ENCODE measurements around the gene ZC3H12D.
A peak's percentile ranks its signal among the peaks of the same experiment; 100 is the strongest.
"Not testable (repeated sequence)": the region's sequence is repeated elsewhere in the genome, so short reads cannot be mapped to it uniquely, and the experiment has no call there.

ZC3H12D gene

GRCh38 chr6:149484733-149485700, at the start of gene ZC3H12D:
Gene ZC3H12D, minus strand, starts transcription at chr6:149485014. Its CDS starts 10,471 bp downstream, at chr6:149474543.
- peak; percentile 90 for DNase-seq

GRCh38 chr6:149529650-149530049, 44.8 kb upstream of the ZC3H12D start:
- DNase-seq = no peak

- DNase-seq = no peak
These were observed 30.7 kb upstream of the ZC3H12D start for GRCh38 chr6:149515494-149515893.

- DNase-seq = no peak
These were observed 29.1 kb upstream of the ZC3H12D start for GRCh38 chr6:149513915-149514314.

GRCh38 chr6:149510793-149511512, 26.1 kb upstream of the ZC3H12D start:
- DNase-seq = no peak

- peak; percentile 84 for DNase-seq
These were observed 23.7 kb upstream of the ZC3H12D start for GRCh38 chr6:149508485-149508884.

- no peak for DNase-seq
These were observed 19.1 kb upstream of the ZC3H12D start for GRCh38 chr6:149503872-149504271.

- DNase-seq = no peak
These were observed 18.5 kb upstream of the ZC3H12D start for GRCh38 chr6:149503276-149503675.

- DNase-seq = no peak
These were observed 17.0 kb upstream of the ZC3H12D start for GRCh38 chr6:149501768-149502167.

- no peak for DNase-seq
These were observed 16.4 kb upstream of the ZC3H12D start for GRCh38 chr6:149501201-149501600.

- no peak for DNase-seq
These were observed 15.3 kb upstream of the ZC3H12D start for GRCh38 chr6:149500096-149500495.

- no peak for DNase-seq
These were observed 14.3 kb upstream of the ZC3H12D start for GRCh38 chr6:149499066-149499465.

GRCh38 chr6:149497365-149497764, 12.6 kb upstream of the ZC3H12D start:
- DNase-seq = no peak

- DNase-seq = not testable (repeated sequence)
These were observed 11.8 kb upstream of the ZC3H12D start for GRCh38 chr6:149496597-149496996.

- DNase-seq = peak; percentile 64
These were observed 10.7 kb upstream of the ZC3H12D start for GRCh38 chr6:149495349-149496016.

- DNase-seq = peak; percentile 89
These were observed 10.0 kb upstream of the ZC3H12D start for GRCh38 chr6:149494810-149495209.

GRCh38 chr6:149493761-149494320, 9.0 kb upstream of the ZC3H12D start:
- no peak for DNase-seq

- no peak for DNase-seq
These were observed 8.1 kb upstream of the ZC3H12D start for GRCh38 chr6:149492798-149493343.

- no peak for DNase-seq
These were observed 5.2 kb upstream of the ZC3H12D start for GRCh38 chr6:149489967-149490366.

GRCh38 chr6:149488815-149489214, 4.0 kb upstream of the ZC3H12D start:
- DNase-seq = no peak

- DNase-seq = no peak
These were observed 2.5 kb upstream of the ZC3H12D start for GRCh38 chr6:149487316-149487715.

GRCh38 chr6:149483849-149484655, 762 bp downstream of the ZC3H12D start:
- peak; percentile 46 for DNase-seq

All from CD4-positive, alpha-beta T cell treated with Interleukin-12 subunit alpha and Interleukin-12 subunit beta, for 1 hour (primary cell).